Ramos (cell line): ENCODE results near the gene MT1B.
"Not testable (repeated sequence)": the region's sequence is repeated elsewhere in the genome, so short reads cannot be mapped to it uniquely, and the experiment has no call there.

Experiments used
- in situ Hi-C: fragments of 300-500 bp; cut with MboI; formaldehyde crosslinking; loops from one replicate; pipeline ENCODE4 v1.14.3; 2022; ENCODE audit warnings: low sequenced_read_pairs; ENCODE audit not compliant: unreplicated experiment

Gene MT1B

DNA sequence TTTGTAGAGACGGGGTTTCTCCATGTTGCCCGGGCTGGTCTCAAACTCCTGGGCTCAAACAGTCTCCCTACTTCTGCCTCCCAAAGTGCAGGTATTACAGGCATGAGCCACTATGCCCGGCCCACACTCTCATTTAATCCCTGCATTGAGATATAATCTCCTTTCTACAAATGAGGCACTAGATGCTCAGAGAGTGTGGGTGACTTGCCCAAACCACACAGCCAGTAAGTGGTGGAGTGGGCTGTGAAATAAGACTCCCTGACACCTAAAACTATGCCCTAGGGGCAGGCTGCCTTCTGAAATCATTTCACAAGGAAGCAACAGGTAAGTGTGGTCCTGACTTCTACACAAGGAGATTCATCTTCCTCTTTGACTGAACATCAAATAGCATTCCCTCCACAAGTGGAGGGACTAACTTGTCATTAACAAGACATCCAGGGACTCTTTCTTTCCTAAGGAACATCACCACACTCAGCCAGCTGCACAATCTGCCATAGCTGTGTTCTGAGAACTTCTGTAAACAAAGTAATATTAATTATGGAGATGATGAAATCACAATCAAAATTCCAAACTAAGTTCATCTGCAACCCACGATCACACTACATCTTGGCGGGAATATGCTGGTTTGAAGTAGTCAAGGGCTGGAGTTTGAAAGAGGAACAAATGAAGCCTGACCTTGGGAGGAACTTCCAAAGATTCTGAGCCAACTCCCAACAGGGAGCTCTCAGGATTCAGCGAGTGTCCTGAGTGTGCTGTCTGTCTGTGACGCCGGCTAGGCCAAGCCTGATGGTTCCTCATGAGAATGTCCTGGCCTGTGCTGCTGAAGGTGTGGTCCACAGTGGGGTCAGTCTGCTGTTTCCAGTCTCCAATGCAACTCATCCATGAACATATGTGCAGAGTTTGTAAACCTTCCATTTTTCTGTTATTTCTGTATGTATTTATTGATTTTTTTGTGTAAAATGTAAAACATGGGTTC is 13.9 kb downstream of the MT1B start:
- in situ Hi-C loops: not testable (repeated sequence)

DNA sequence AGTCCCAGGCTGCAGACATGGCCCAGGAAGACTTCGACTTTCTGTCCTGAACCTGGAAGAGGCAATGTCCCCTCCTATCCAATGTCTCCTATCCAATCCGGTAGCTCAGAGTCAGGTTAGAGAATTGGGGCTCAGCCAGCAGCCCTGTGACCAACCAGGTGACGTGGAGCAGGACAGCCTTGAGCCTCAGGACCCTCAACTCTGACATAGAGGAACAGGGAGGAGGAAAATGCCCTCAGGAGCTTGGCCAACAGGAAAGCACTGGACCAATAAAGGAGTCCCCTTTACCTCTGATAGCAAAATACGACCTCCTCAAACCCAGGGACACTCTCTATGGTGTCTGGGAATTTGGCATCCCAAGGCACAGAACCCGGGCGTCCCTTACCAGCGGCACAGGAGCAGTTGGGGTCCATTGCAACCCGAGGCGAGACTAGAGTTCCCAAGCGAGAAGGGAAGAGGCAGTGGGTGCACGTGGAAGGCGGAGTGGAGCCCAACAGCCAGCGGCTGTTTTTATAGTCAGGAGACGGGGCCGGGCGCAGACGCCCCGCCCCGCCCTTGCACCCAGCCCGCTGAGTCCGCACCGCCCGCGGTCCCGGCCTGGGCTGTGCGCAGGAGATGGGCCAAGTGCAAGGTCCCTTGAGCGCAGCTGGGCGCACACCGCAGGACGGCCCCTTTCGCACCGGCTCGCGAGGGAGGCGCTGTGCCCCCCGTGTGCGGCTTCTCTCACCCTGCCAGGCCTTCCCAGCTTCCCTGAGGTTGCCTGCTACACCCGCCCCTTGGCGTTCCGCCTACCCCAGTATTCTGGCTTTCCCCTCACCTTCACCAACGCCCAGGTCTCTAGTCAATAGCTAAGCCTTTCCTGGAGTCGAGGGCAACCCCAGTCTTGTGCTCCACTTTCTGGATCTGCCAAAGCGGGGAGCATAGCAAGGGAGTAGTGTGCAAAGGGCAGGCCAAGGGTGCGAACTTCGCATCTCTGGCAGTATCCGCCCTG is 16.2 kb downstream of the MT1B start, which contains the start of gene MT1G:
Gene MT1G (minus strand): TSS at position 485 of the 991 bp plus-strand sequence. CDS start 72 bp downstream, at position 413.
- in situ Hi-C loops: no loop called here

DNA sequence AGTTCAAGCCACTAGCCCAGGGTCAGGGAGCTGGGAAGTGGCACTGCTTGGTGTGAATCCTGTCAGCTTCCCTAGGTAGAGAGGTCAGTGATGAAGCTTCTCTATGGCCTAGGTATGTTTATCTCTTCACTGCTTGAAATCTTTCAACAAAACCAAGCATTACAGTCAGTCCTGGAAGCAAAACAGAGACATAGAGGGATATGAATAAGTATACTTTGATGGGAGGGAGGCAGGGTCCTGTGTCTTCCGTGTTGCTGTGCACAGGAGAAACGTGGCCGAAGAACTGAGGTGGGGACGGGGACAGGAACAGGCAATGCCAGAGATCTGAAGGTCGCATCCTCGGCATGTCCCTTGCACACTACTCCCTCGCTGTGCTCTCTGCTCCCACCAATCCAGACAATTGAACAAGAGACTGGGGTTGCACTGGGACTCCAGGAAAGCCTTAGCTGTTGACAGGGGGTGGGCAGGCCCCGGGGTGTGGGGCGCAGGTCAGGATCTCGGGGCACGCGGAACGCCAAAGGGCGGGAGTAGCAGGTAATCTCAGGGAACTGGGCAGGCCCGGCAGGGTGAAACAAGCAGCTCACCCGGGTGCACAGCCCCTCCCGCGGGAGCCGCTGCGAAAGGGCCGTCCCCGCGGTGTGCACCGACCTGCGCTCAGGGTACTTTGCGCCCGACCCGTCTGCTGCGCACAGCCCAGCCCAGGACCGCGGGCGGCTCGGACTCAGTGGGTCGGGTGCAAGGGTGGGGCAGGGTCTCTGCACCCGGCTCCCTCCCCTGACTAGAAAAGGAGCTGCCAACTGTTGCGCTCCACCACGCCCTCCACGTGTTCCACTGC is 17.5 kb downstream of the MT1B start, which contains the start of gene MT1H:
Gene MT1H (plus strand): TSS at position 810 of the 835 bp plus-strand sequence. CDS start 71 bp downstream, outside the sequence.
- in situ Hi-C loops: no loop called here

DNA sequence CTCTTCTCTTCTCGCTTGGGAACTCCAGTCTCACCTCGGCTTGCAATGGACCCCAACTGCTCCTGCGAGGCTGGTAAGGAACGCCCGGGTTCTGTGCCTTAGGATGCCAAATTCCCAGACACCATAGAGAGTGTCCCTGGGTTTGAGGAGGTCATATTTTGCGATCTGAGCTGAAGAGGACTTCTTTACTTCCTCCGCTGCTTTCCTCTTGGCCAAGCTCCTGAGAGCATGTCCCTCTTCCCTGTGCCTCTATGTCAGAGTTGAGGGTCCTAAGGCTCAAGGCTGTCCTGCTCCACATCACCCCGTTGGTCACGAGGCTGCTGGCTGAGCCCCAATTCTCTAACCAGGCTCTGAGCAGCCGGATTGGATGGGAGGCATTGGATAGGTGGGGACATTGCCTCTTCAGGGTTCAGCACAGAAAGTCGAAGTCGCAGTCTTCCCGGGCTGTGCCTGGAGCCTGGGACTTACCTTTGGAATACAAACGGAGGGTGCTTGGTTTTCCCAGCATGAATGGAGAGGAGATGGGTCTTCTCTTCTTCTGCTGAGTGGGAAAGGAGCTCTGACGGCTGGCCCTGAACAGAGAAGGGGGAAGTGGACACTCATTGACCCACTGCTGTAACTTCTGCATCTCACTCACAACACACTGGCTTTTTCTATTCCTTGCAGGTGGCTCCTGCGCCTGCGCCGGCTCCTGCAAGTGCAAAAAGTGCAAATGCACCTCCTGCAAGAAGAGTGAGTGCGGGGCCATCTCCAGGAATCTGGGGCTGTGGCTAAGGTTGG is 18.3 kb downstream of the MT1B start:
- in situ Hi-C loops: no loop called here

DNA sequence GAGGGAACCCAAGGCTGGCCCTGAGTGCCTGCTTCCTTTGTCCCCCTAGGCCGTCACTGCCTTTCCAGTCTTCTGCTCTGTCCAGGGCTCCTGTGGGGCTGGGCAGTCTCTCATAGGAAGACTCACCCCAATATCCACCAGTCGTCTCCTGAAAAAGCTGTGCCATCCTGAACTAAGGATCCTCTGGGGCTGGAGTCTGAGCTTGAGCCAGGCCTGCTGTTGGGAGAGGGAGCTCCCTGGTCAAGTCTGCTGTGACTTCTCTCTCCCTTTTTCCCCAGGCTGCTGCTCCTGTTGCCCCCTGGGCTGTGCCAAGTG is 18.9 kb downstream of the MT1B start:
- in situ Hi-C loops: no loop called here

DNA sequence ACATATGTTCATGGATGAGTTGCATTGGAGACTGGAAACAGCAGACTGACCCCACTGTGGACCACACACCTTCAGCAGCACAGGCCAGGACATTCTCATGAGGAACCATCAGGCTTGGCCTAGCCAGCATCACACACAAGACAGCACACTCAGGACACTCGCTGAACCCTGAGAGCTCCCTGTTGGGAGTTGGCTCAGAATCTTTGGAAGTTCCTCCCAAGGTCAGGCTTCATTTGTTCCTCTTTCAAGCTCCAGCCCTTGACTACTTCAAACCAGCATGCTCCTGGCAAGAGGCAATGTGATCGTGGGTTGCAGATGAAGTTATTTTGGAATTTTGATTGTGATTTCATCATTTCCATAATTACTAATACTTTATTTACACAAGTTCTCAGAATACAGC is 20.0 kb downstream of the MT1B start:
- in situ Hi-C loops: not testable (repeated sequence)

DNA sequence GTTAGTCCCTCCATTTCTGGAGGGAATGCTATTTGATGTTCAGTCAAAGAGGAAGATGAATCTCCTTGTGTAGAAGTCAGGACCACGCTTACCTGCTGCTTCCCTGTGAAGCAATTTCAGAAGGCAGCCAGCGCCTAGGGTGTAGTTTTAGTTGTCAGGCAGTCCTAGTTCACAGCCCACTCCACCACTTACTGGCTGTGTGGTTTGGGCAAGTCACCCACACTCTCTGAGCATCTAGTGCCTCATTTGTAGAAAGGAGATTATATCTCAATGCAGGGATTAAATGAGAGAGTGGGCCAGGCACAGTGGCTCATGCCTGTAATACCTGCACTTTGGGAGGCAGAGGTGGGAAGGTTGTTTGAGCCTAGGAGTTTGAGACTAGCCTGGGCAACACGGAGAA is 20.5 kb downstream of the MT1B start:
- in situ Hi-C loops: not testable (repeated sequence)

- in situ Hi-C loops: no loop called here
Observed at GRCh38 chr16:56672761-56673536, 21.3 kb downstream of the MT1B start.

- in situ Hi-C loops: no loop called here
Observed at GRCh38 chr16:56673921-56674320, 22.2 kb downstream of the MT1B start.

GRCh38 chr16:56674570-56674969 is 22.9 kb downstream of the MT1B start:
- in situ Hi-C loops: not testable (repeated sequence)

DNA sequence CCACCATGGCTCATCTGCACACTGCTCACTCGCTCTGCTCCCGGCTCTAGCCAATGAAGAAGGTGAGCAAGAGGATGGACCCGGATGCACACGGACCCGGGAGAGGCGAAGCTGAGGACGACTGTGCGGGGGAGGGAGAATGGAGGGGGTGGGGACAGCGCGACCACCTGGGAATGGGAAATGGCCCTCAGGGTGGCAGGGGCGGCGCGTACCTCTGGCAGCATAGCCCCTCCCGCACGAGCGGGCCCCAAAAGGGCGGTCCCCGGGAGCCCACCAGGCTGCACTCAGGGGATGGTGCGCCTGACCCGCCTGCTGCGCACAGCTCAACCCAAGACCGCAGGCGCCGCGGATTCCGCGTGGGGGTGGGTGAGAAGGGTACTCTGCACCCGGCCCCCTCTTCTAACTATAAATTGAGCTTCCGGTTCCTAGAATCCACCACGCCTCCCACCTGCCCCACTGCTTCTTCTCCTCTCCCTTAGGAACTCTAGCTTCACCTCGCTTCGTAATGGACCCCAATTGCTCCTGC is 24.1 kb downstream of the MT1B start:
- in situ Hi-C loops: no loop called here

- in situ Hi-C loops: no loop called here
Observed at GRCh38 chr16:56677474-56677873, 25.8 kb downstream of the MT1B start.

DNA sequence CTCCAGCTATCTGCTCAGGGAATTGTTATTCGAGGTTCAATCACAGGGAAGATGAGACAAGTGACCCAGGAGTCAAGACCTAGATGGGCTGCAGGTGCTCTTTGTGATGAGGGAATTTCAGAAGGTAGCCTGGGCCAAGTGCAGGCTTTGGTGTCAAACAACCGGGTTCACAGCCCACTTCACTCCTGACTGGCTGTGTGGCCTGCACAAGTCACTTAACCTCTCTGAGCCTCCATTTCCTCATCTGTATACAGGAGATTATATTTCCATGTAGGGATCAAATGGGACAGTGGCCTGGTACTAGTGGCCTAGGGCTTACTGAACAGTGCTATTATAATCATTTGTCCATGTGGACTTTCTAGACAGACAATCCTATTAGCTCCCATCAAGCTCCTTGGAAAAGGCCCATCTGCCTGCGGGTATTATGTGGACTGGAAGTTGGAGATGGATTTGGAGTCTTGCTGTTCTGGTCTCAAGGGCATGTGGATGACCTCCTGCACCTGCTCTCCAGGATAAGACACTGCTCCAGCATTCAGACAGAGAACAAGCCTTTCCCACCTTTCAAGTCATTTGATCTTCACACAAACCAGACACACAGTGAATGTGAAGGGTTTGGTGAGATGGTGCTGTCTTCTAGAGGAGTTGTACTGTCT is 27.5 kb downstream of the MT1B start:
- in situ Hi-C loops: no loop called here

GRCh38 chr16:56679818-56680217 is 28.1 kb downstream of the MT1B start:
- in situ Hi-C loops: no loop called here

- in situ Hi-C loops: no loop called here
Observed at GRCh38 chr16:56681939-56682702, 30.4 kb downstream of the MT1B start, which contains the start of gene MT1X. TSS of gene MT1X (plus strand) at chr16:56682470. CDS start at chr16:56682541, 71 bp downstream.

GRCh38 chr16:56682703-56683397 is 31.2 kb downstream of the MT1B start:
- in situ Hi-C loops: no loop called here
